ENCODE measurements around the gene ACOXL.

ACOXL gene

GRCh38 chr2:111118981-111119821 lies 386.8 kb downstream of the ACOXL start:
- DNase-seq: peak in 4 of 42 donors; percentile 2 to 31 (median 19)
- intact Hi-C loops (cut with DNase I): no loop called here

- intact Hi-C loops (cut with DNase I): loop anchor here (5.0 kb wide), 1 partner anchor 42 kb away; no protein-coding TSS in a partner anchor
- peak in 2 of 42 donors; percentile 3 for DNase-seq
Measured at GRCh38 chr2:111119822-111120252, 387.5 kb downstream of the ACOXL start.

- DNase-seq: peak; percentile 66 to 94 (median 87)
- intact Hi-C loops (cut with DNase I): loop anchor here (5.0 kb wide), 1 partner anchor 42 kb away; no protein-coding TSS in a partner anchor
Measured at GRCh38 chr2:111120253-111121027, 388.1 kb downstream of the ACOXL start, which contains the start of gene BCL2L11. Gene BCL2L11, plus strand, starts transcription at chr2:111120914. Its CDS starts 2,832 bp downstream, at chr2:111123746.

- intact Hi-C loops (cut with DNase I): loop anchor here (5.0 kb wide), 1 partner anchor 41 kb away; no protein-coding TSS in a partner anchor
- DNase-seq: peak in 35 of 42 donors; percentile 4 to 67 (median 40)
Measured at GRCh38 chr2:111121028-111121827, 388.9 kb downstream of the ACOXL start.

- peak; percentile 64 to 93 (median 86) for DNase-seq
- intact Hi-C loops (cut with DNase I): loop anchor here (5.0 kb wide), 1 partner anchor 40 kb away; no protein-coding TSS in a partner anchor
Measured at GRCh38 chr2:111121828-111122630, 389.7 kb downstream of the ACOXL start.

- intact Hi-C loops (cut with DNase I): loop anchor here (5.0 kb wide), 1 partner anchor 39 kb away; no protein-coding TSS in a partner anchor
- peak; percentile 51 to 90 (median 76) for DNase-seq
Measured at GRCh38 chr2:111122631-111123421, 390.5 kb downstream of the ACOXL start.

GRCh38 chr2:111123751-111124150 lies 391.4 kb downstream of the ACOXL start:
- DNase-seq: no peak
- intact Hi-C loops (cut with DNase I): loop anchor here (5.0 kb wide), 1 partner anchor 39 kb away; no protein-coding TSS in a partner anchor

- intact Hi-C loops (cut with DNase I): no loop called here
- DNase-seq: no peak
Measured at GRCh38 chr2:111126581-111126980, 394.2 kb downstream of the ACOXL start.

- DNase-seq: no peak
- intact Hi-C loops (cut with DNase I): no loop called here
Measured at GRCh38 chr2:111127351-111127750, 395.0 kb downstream of the ACOXL start.

GRCh38 chr2:111128096-111128495 lies 395.7 kb downstream of the ACOXL start:
- no peak for DNase-seq
- intact Hi-C loops (cut with DNase I): no loop called here

GRCh38 chr2:111133603-111134002 lies 401.2 kb downstream of the ACOXL start:
- no peak for DNase-seq

GRCh38 chr2:111134055-111134454 lies 401.7 kb downstream of the ACOXL start:
- no peak for DNase-seq
- intact Hi-C loops (cut with DNase I): no loop called here

More at GRCh38 chr2:111133603-111134002, 401.2 kb downstream of the ACOXL start:
- intact Hi-C loops (cut with DNase I): no loop called here

GRCh38 chr2:111135237-111135909 lies 403.0 kb downstream of the ACOXL start:
- intact Hi-C loops (cut with DNase I): no loop called here
- no peak for DNase-seq

GRCh38 chr2:111135910-111136297 lies 403.5 kb downstream of the ACOXL start:
- intact Hi-C loops (cut with DNase I): no loop called here
- DNase-seq: no peak

- intact Hi-C loops (cut with DNase I): no loop called here
- DNase-seq: no peak
Measured at GRCh38 chr2:111138839-111139238, 406.5 kb downstream of the ACOXL start.

GRCh38 chr2:111139637-111140317 lies 407.4 kb downstream of the ACOXL start:
- DNase-seq: no peak
- intact Hi-C loops (cut with DNase I): no loop called here
